GM12875 (cell line): Measurements from ENCODE around the gene ADGRB2.

Experiments used
- H3K4me3 ChIP-seq: one replicate; pipeline ENCODE4 v1.5.1; 2011; ENCODE audit warnings: low read depth, low read length, control low read depth
- CTCF ChIP-seq: IDR thresholded peaks from 2 replicates; pipeline ENCODE4 v1.5.1; 2011; ENCODE audit warnings: low read depth, mild to moderate bottlenecking, control low read depth, inconsistent platforms, low read length, moderate library complexity, borderline replicate concordance; ENCODE audit not compliant: insufficient read depth

Gene ADGRB2

DNA sequence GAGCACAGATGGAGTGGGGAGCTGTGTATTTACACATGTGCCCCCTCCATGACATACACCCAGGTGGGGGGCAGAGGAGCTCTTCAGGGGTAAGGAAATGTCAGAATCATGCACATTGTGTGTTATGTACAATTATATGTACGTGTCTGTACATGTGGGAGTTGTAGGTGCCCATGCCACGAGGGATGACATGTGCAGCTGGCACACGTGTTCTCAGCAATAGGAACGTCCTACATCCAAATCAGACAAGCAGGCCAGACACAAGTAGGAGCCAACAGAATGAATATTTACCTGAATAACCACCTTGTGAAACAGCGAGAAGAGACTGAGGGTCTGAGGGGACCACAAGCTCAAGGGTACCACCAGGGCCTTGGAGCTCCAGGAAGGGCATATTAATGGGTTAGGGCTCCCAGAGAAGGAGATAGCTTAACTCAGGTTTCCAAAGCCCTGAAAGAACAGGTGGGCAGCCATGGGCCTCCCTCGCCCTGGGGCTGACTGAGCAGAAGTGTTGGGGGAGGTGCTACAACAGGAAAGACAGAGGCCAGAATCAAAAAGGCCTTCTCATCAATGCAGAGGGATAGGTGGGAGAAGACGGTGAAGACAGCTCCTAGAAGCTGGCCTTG is 63.6 kb downstream of the ADGRB2 start:
- no peak overlapping the region for H3K4me3 ChIP-seq

DNA sequence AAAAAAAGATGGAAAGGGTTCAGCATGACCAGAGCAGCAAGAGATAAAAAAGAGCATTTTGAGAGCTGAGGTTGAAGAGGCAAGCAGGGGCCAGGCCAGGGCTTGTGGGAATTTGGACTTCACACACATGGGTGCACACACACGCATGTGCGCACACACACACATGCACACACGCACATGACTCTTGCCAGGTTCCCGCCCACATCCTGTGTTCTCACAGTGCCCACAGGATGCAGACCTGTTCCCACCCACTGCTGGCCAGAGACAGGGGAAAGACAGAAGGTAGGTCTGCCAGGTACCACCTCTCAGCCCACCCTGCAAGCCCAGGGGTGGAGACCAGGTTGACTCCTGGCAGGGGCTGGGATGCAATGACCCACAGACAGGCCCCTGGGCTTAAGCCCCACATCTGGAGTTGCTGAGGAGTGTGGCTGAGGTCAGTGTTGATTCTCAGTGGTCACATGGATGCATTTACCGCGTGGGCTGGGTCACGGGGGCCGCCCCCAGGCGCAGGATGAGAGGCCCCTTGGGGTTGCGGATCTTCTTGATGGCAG is 64.7 kb downstream of the ADGRB2 start:
- H3K4me3 ChIP-seq, result no peak overlapping the region
- TF ChIP-seq CTCF, result no peak

More for the DNA sequence above, 63.6 kb downstream of the ADGRB2 start:
- TF ChIP-seq CTCF, result no peak

DNA sequence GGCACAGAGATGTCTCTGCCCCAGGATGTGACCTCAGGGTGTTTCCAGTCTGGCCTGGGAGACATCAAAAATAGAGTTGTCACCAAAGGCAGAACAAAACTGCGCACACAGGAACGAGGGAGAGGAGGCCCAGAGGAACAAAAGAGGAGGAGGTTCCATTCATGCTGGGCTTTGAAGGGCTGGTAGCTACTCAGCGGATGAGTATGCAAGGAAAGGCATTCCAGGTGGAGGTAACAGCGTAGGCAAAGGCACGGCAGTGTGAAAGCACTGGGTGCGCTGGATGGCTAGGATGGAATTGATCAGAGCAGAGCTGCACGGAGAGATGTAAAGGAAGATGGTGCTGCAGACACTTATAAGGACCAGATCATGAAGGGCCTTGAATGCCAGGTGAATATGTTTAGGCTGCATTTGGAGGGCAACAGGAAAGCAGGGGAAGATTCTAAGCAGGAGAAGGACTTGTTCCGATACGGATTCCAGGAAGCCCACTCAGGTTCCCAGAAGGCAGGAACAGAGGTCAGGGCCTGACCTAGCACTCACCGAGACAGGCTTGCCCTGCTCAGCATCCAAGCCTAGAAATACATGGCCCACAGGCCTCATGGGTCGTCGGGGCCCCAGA is 66.7 kb downstream of the ADGRB2 start:
- no peak for TF ChIP-seq CTCF
- no peak overlapping the region for H3K4me3 ChIP-seq

DNA sequence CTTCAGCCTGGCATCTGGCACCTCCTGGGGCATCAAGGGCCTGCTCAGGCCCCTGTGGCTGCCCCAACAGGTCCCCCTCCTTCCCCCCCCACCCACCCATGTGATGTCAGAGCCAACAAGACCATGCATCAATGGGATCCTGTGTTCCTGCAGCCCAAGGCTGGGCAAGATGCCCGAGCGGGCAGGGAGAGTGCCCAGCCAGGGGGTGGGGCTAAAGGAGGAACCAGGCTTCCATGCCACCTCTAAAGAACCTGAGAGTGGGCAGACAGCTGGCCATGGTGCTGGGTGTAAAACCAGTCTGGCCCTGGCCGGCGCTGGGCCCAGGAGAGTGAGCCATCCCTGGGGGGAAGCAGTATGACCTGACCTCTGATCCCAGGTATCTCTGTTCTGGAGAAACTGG is 67.9 kb downstream of the ADGRB2 start:
- H3K4me3 ChIP-seq, result no peak overlapping the region
- no peak for TF ChIP-seq CTCF

- no peak overlapping the region for H3K4me3 ChIP-seq
- TF ChIP-seq CTCF, result no peak
These were observed 68.8 kb downstream of the ADGRB2 start for GRCh38 chr1:31695327-31695726.

DNA sequence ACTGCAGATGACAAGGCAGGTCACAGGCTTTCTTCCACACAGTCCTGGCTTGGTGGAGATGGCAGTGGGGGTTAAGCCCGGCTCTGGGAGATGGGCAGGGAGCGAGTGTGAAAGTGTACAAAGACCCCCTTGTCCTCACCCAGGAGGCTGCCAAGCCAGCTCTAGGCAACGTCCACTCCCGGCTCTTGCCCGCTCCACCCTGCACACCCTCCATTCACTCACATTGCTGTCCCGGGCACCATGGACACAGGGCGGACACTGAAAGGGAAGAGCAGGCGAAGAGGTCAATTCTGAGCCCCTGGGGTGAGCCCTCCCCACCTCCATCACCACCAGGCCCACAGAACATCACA is 69.2 kb downstream of the ADGRB2 start:
- H3K4me3 ChIP-seq, result no peak overlapping the region
- TF ChIP-seq CTCF, result no peak

- H3K4me3 ChIP-seq, result no peak overlapping the region
- no peak for TF ChIP-seq CTCF
These were observed 69.8 kb downstream of the ADGRB2 start for GRCh38 chr1:31694069-31694963.
